Upper lobe of left lung (tissue), 4 donors: ENCODE measurements around the gene APC2.

Experiments
- CTCF ChIP-seq, 6 experiments: fragments of 450-650 bp in 4 of 6; fragments of 200-600 bp in 2 of 6; sonication (generic) in 2 of 6; IDR thresholded peaks; one replicate each; pipeline ENCODE4 v1.5.1; 2016 to 2019; ENCODE audit warnings: antibody characterized with exemption in 6 of 6
- EP300 ChIP-seq, 4 donors: sonication (generic); formaldehyde crosslinking; IDR thresholded peaks; one replicate each; pipeline ENCODE4 v1.5.1; 2017; ENCODE audit warnings: antibody characterized with exemption in 4 of 4, control low read depth in 2 of 4

GRCh38 chr19:1408300-1409203, 41.4 kb upstream of the APC2 start:
- TF ChIP-seq CTCF (IDR thresholded peaks at IDR 0.05) (no peak), EP300 (IDR thresholded peaks at IDR 0.05) (no peak)
